NCI-H2029 treated with DMSO at 0.1 percent for 48 hours (cell line): Measurements from ENCODE around the gene SLC34A1.
"Not testable (repeated sequence)": the region's sequence is repeated elsewhere in the genome, so short reads cannot be mapped to it uniquely, and the experiment has no call there.

Experiments
- DNase-seq: peaks from one replicate; lab custom pipeline; 2025; lab: John Stamatoyannopoulos, UW

SLC34A1 gene

GRCh38 chr5:177410575-177410974 lies 26.3 kb downstream of the SLC34A1 start:
- DNase-seq, result no peak

GRCh38 chr5:177412603-177413233 lies 28.5 kb downstream of the SLC34A1 start:
- DNase-seq, result no peak

GRCh38 chr5:177414481-177414880 lies 30.2 kb downstream of the SLC34A1 start:
- DNase-seq, result no peak

- DNase-seq, result not testable (repeated sequence)
Observed at GRCh38 chr5:177417081-177417480, 32.8 kb downstream of the SLC34A1 start.

- no peak for DNase-seq
Observed at GRCh38 chr5:177419046-177419445, 34.8 kb downstream of the SLC34A1 start.

- not testable (repeated sequence) for DNase-seq
Observed at GRCh38 chr5:177420472-177420871, 36.2 kb downstream of the SLC34A1 start.

- no peak for DNase-seq
Observed at GRCh38 chr5:177421062-177421798, 37.0 kb downstream of the SLC34A1 start.

GRCh38 chr5:177423671-177424070 lies 39.4 kb downstream of the SLC34A1 start:
- no peak for DNase-seq

- peak; percentile 38 for DNase-seq
Observed at GRCh38 chr5:177425196-177425800, 41.1 kb downstream of the SLC34A1 start.

GRCh38 chr5:177425801-177426565 lies 41.7 kb downstream of the SLC34A1 start:
- peak; percentile 99 for DNase-seq

- DNase-seq, result no peak
Observed at GRCh38 chr5:177426566-177427210, 42.5 kb downstream of the SLC34A1 start, which contains the start of gene GRK6. TSS of gene GRK6 (plus strand) at chr5:177426676. CDS start at chr5:177426846, 170 bp downstream.

- DNase-seq, result no peak
Observed at GRCh38 chr5:177427211-177427822, 43.1 kb downstream of the SLC34A1 start.

GRCh38 chr5:177427919-177428573 lies 43.8 kb downstream of the SLC34A1 start:
- DNase-seq, result no peak

GRCh38 chr5:177428574-177429217 lies 44.5 kb downstream of the SLC34A1 start:
- DNase-seq, result no peak

GRCh38 chr5:177429248-177430040 lies 45.2 kb downstream of the SLC34A1 start:
- DNase-seq, result no peak

- DNase-seq, result no peak
Observed at GRCh38 chr5:177430140-177430951, 46.1 kb downstream of the SLC34A1 start.

- no peak for DNase-seq
Observed at GRCh38 chr5:177430972-177431316, 46.7 kb downstream of the SLC34A1 start.

GRCh38 chr5:177431317-177432142 lies 47.3 kb downstream of the SLC34A1 start:
- no peak for DNase-seq
